ENCODE results near the gene AARS2.
A peak's percentile ranks its signal among the peaks of the same experiment; 100 is the strongest.

The AARS2 gene

GRCh38 chr6:44265007-44265721 lies 48.0 kb downstream of the AARS2 start, which contains the start of gene NFKBIE:
Gene NFKBIE, minus strand, starts transcription at chr6:44265551. Its CDS starts 205 bp downstream, at chr6:44265346.
- peak; percentile 93 for DNase-seq (ENCODE audit: low read depth)
- peak within 1 kb of the TSS; percentile 75 for H3K4me3 ChIP-seq (ENCODE audit: low read depth, low read length)
- TF ChIP-seq, protein P1, sequence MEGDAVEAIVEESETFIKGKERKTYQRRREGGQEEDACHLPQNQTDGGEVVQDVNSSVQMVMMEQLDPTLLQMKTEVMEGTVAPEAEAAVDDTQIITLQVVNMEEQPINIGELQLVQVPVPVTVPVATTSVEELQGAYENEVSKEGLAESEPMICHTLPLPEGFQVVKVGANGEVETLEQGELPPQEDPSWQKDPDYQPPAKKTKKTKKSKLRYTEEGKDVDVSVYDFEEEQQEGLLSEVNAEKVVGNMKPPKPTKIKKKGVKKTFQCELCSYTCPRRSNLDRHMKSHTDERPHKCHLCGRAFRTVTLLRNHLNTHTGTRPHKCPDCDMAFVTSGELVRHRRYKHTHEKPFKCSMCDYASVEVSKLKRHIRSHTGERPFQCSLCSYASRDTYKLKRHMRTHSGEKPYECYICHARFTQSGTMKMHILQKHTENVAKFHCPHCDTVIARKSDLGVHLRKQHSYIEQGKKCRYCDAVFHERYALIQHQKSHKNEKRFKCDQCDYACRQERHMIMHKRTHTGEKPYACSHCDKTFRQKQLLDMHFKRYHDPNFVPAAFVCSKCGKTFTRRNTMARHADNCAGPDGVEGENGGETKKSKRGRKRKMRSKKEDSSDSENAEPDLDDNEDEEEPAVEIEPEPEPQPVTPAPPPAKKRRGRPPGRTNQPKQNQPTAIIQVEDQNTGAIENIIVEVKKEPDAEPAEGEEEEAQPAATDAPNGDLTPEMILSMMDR (conservative IDR thresholded peaks at IDR 0.05; ENCODE audit: low read depth, low read length), result peak; percentile 36

DNA sequence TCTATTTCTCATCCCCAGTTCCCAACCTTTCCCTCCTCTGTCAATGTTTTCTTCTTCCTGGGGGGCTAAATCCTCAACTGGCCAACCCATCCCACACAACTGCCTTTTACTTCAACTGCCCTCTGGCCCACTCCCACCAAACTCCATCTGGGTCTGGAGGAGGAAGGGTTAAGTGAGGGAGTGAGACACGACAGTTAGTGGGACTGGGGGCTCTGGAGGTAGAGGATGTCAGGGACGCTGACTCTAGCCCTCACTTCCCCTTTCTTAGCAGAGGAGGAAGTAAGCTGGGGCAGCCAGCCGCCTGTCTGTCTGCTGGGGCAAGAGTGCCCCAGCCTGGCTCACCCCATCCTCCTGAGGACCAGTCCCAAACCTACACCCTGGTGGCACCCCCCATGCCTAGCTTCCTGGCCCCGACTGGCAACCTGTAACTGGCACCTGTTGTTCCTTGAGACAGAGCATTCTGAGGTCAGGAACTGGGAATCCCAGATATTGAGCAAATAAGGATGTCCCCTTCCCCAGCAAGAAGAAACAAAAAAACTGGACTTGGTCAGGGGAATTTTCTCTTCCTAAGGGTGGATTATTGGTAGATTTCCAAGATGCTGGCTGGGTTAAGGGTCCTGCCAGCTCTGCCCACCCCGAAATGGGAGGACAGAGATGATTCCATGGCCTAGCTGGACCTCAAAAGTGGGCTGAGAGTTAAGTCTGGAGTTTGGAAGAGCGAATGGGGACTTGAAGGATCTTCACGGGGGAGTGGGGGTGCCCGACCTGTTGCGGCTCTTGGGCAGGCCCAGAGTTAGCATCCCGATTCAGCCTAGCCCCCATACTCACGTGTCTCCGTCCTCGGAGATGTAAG lies 48.8 kb downstream of the AARS2 start:
- DNase-seq (ENCODE audit: low read depth), result no peak
- TF ChIP-seq, protein P1 (conservative IDR thresholded peaks at IDR 0.05; ENCODE audit: low read depth, low read length), result no peak
- H3K4me3 ChIP-seq (ENCODE audit: low read depth, low read length), result peak overlapping the region; percentile 75

- peak; percentile 62 for DNase-seq (ENCODE audit: low read depth)
- H3K4me3 ChIP-seq (ENCODE audit: low read depth, low read length), result peak overlapping the region; percentile 75
- TF ChIP-seq, protein P1 (conservative IDR thresholded peaks at IDR 0.05; ENCODE audit: low read depth, low read length), result no peak
These were observed 49.6 kb downstream of the AARS2 start for GRCh38 chr6:44263354-44264100.

GRCh38 chr6:44262467-44263353 lies 50.4 kb downstream of the AARS2 start:
- H3K4me3 ChIP-seq (ENCODE audit: low read depth, low read length), result peak overlapping the region; percentile 75
- no peak for DNase-seq (ENCODE audit: low read depth)
- TF ChIP-seq, protein P1 (conservative IDR thresholded peaks at IDR 0.05; ENCODE audit: low read depth, low read length), result no peak

- no peak overlapping the region for H3K4me3 ChIP-seq (ENCODE audit: low read depth, low read length)
- DNase-seq (ENCODE audit: low read depth), result no peak
- TF ChIP-seq, protein P1 (conservative IDR thresholded peaks at IDR 0.05; ENCODE audit: low read depth, low read length), result no peak
These were observed 51.6 kb downstream of the AARS2 start for GRCh38 chr6:44261581-44261980.

All from choroid plexus epithelial cell (primary cell).